ENCODE measurements around the gene STXBP1.

Gene STXBP1

GRCh38 chr9:127660886-127661741, 49.0 kb downstream of the STXBP1 start:
- peak; percentile 41 for DNase-seq

GRCh38 chr9:127662617-127663016, 50.5 kb downstream of the STXBP1 start:
- no peak for DNase-seq

- no peak for DNase-seq
These were observed 52.2 kb downstream of the STXBP1 start for GRCh38 chr9:127664324-127664677.

GRCh38 chr9:127664678-127665507, 52.8 kb downstream of the STXBP1 start:
- no peak for DNase-seq

GRCh38 chr9:127667127-127667844, 55.2 kb downstream of the STXBP1 start:
- no peak for DNase-seq

GRCh38 chr9:127667906-127668305, 55.8 kb downstream of the STXBP1 start:
- DNase-seq = no peak

- DNase-seq = no peak
These were observed 61.2 kb downstream of the STXBP1 start for GRCh38 chr9:127673234-127673633.

- no peak for DNase-seq
These were observed 64.6 kb downstream of the STXBP1 start for GRCh38 chr9:127676638-127677037.

GRCh38 chr9:127679506-127679905, 67.4 kb downstream of the STXBP1 start:
- DNase-seq = no peak

GRCh38 chr9:127680226-127680625, 68.1 kb downstream of the STXBP1 start:
- DNase-seq = no peak

GRCh38 chr9:127680846-127681245, 68.8 kb downstream of the STXBP1 start:
- DNase-seq = no peak

- DNase-seq = no peak
These were observed 70.5 kb downstream of the STXBP1 start for GRCh38 chr9:127682351-127683136.

- no peak for DNase-seq
These were observed 71.6 kb downstream of the STXBP1 start for GRCh38 chr9:127683723-127684122.

GRCh38 chr9:127684576-127684975, 72.5 kb downstream of the STXBP1 start:
- DNase-seq = no peak

GRCh38 chr9:127686461-127687393, 74.7 kb downstream of the STXBP1 start:
- DNase-seq = no peak

GRCh38 chr9:127689329-127690000, 77.4 kb downstream of the STXBP1 start:
- DNase-seq = no peak

GRCh38 chr9:127690735-127691134, 78.7 kb downstream of the STXBP1 start:
- no peak for DNase-seq

- no peak for DNase-seq
These were observed 80.0 kb downstream of the STXBP1 start for GRCh38 chr9:127692071-127692470.

- no peak for DNase-seq
These were observed 81.1 kb downstream of the STXBP1 start for GRCh38 chr9:127693143-127693542.

GRCh38 chr9:127693697-127694096, 81.6 kb downstream of the STXBP1 start:
- no peak for DNase-seq
